SKM-1 treated with dmso at 0.1 percent for 144 hours (cell line): ENCODE results near the gene CHST7.

Experiments used
- DNase-seq: peaks from one replicate; lab custom pipeline; 2025; ENCODE audit not compliant: unreplicated experiment; lab: John Stamatoyannopoulos, UW

CHST7 gene

GRCh38 chrX:46573892-46574773 lies 568 bp downstream of the CHST7 start:
- DNase-seq: peak; percentile 18

DNA sequence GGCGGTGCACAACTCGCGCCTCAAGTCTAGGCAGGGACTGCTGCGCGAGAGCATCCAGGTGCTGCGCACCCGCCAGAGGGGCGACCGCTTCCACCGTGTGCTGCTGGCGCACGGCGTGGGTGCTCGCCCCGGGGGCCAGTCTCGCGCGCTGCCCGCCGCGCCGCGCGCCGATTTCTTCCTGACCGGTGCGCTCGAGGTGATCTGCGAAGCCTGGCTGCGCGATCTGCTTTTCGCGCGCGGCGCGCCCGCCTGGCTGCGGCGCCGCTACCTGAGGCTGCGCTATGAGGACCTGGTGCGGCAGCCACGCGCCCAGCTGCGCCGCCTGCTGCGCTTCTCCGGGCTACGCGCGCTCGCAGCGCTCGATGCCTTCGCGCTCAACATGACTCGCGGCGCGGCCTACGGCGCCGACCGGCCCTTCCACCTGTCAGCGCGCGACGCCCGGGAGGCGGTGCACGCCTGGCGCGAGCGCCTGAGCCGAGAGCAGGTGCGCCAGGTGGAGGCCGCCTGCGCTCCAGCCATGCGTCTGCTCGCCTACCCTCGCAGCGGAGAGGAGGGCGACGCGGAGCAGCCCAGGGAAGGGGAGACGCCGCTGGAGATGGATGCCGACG lies 1.3 kb downstream of the CHST7 start:
- no peak for DNase-seq

DNA sequence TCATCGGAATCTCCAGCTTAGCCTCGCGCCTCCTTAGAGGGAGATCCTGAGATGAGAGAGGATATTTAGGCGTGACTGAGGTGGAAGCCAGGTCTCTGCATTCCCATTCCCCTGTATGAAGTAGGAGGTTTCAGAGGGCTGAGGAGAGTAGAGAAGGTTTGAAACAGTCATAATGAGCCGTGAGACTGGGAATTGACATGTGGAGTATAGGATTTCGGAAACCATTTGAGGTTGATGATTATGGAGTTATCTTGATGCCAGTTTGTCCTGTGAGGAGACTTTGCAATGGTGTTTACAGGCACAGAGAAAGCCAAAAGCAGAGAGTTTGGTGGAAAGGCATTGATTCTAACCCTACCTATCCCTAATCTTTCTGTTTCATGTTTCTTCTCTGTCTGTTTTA lies 2.0 kb downstream of the CHST7 start:
- DNase-seq: no peak

DNA sequence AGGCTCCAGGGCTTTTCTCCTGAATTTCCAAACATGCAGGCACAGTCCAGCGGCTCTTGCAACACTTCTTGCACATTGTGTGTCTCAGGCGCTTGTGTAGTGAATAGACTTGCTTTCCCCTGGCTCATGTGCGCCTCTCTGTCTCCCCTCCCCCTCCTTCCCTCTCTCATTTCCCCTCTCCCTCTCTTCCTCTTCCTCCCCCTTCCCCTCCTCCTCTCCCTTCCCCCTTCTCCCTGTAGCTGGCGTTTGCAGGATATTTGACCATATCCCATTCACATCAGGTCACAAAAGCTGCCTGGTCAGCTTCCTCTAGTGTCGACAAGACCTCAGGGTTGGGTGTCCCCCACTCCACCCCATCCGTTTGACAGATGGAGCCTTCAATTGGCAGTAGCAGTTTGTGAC lies 2.4 kb downstream of the CHST7 start:
- peak; percentile 4 for DNase-seq

DNA sequence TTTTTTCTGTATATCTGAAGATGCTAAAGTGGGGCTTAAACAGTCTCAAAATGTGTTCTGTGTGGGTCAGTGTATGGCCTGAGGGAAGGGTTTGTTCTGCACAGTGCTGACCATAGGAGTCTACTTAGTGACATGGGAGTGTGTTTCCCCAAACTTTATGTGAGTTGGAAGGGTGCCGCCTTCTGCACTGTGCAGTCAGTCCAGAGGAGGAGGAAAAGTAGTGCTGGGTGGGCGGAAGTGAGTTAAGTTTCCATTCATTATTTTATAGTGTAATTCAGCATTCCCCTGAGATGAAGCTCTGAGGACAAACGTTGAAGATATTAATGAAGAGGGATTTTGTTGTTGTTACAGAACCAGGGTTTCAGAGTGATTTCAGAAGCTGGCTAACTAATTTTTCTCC lies 2.9 kb downstream of the CHST7 start:
- DNase-seq: no peak

DNA sequence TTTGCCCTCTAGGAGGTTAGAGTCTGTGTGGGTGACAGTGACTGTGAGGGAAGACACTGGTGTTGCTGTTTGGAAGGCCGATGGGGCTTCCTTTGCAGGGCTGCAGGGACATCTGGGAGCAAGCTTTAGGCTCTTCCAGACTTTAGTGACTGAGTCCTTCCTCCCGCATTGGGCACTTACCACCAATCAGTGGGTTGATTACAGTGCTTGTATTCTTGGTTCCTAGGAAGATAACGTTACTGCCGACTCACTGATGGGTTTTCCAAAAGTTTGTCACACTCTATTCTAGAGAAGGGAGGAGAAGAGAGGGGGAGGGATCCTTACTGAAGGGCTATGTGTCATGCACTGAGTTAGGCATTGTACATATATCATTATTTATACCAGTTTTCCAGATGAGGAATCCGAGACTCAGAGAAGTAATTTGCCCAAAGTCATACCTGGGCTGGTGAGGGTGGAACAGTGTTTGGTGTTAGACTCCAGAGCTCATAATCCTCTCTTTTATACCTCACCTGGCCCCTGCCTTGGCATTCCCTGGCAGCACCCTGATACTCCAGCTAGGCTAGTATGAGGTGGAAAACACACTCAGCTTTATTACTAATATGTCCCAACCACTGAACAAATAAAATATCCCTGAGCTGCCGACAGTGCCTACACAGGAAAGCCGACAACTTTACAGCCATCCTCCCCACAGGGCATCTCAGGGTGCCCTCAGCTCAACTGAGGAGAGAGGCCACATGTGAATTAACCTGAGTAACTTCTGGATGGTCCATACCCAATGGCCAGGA lies 3.8 kb downstream of the CHST7 start:
- DNase-seq: no peak

DNA sequence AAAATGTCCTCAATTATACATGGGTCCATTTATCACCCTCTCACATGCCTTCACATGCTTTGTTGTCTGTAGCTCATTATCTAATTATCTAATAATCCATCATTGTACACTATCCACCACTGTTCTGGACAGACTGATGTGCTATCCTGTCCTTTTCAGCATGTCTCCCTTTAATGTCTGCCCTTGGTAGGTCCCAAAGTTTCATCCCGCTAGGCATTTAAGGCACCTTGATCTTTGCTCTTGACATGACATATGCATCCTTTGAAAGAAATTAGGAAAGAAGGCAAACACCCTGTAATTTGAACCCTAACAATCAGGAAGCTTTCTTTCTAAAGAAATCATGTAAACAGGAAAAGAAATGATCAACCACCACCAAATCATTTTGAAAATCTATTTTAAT lies 5.7 kb downstream of the CHST7 start:
- no peak for DNase-seq

DNA sequence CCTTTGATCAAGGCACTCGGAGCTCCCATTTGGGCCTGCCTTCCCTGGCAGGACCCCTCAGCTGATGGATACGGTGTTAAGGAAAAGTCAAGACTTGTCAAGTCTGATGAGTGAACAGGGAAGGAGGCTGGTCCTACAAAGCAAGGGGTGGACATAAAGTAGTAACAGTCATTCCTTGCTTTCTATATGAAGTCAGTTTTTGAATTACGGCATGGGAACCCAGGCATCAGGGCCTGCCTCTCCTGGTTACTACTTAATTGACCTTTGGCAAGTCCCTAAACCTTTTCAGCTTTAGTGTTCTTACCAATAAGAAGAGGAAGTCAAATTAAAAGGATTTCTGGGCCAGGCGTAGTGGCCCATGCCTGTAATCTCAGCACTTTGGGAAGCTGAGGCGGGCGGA lies 7.0 kb downstream of the CHST7 start:
- no peak for DNase-seq

DNA sequence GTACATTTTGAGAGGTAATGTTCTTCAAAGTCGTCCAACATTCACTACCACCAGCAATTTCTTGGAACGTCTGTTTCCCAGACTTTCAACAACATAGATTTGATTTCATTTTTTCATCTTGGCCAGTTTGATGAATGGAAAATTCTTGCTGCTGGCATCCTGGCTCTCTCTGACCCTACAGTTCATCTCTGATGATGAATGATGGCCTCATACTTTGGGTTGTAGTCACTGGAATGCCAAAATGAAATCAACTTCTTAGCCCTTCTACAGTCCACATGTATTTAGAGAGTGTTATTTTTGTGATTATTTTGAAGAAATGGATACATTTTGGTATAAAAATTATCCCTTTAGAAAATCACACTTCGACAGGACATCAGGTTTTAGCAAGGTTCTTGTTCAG lies 8.8 kb downstream of the CHST7 start:
- no peak for DNase-seq

GRCh38 chrX:46582966-46583365 lies 9.4 kb downstream of the CHST7 start:
- no peak for DNase-seq

DNA sequence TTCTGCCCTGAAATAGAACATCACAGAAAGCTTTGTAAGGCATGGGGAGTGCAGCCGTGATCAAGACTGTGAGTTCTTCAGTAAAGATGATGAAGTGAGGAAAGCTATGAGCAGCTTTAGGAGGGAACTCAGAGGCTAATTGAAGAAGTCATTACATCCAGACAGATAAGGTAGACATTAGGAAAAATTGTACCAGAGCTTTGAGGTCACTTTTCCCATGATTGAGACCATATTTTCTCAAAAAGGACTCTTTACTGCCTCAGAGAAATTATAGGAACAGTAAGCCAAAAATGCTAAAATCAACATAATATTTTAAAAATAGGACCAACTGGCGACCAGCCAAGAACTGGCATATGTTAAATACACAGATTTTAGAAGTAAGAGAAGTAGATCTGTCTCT lies 11.2 kb downstream of the CHST7 start:
- DNase-seq: no peak

DNA sequence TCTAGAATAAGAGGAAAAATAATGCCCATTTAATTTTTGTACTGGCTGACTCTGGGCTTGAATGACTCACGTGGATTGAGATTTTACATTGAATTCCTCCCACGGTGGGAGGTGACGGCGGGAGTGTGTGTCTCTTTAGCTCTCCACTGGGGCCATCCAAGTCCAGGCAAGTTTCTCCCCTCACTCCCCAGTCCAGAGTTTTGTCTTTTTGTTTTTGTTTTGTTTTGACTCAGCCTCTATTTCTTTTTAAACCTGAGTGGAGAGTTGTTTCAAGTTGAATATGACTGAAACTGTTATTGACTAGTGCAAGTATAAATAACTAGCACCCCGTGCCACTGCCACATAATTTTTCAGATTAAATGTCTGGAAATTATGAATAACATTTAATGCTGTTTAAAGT lies 13.6 kb downstream of the CHST7 start:
- DNase-seq: no peak

GRCh38 chrX:46587753-46588171 lies 14.2 kb downstream of the CHST7 start:
- no peak for DNase-seq

DNA sequence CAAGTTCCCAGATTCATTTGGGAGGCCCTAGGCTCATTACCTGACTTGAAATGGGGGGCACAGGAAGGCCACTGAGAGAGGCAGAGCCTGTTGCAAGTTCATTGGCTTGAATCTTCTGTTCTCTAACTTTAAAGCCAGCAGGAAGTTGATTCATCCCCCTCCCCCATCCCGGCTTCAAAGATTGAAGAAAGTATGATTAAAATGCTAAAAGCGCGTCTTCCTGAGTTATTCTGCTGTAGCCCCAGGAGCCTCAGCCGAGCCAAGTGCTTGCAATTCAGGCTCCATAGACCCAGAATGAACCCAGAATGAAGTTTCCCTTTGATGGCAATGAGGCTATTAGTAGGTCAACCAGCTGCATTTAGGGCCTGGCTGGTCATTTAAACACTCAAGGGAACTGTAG lies 14.7 kb downstream of the CHST7 start:
- DNase-seq: no peak

- no peak for DNase-seq
Observed at GRCh38 chrX:46589977-46590723, 16.6 kb downstream of the CHST7 start.

GRCh38 chrX:46595084-46595483 lies 21.5 kb downstream of the CHST7 start:
- DNase-seq: no peak

- no peak for DNase-seq
Observed at GRCh38 chrX:46597208-46597607, 23.6 kb downstream of the CHST7 start.

DNA sequence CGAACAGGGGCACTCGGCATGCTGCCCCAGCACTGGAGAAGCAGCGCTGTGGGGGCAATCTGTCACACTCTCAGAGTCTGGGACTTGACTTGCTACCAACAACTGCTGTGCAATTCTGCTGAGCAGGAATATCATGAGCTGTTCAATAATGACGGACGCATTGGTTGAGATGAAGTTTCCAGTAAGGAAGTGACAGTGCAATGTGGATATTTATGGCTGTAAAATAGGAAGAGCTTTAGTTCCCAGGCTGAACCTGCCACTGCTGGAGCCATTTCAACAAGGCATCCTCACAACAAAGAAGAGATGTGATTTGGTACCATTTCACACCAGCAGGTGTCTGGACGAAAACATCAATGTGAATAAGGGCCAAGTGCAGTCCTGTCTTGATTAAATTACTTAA lies 24.2 kb downstream of the CHST7 start:
- DNase-seq: no peak

DNA sequence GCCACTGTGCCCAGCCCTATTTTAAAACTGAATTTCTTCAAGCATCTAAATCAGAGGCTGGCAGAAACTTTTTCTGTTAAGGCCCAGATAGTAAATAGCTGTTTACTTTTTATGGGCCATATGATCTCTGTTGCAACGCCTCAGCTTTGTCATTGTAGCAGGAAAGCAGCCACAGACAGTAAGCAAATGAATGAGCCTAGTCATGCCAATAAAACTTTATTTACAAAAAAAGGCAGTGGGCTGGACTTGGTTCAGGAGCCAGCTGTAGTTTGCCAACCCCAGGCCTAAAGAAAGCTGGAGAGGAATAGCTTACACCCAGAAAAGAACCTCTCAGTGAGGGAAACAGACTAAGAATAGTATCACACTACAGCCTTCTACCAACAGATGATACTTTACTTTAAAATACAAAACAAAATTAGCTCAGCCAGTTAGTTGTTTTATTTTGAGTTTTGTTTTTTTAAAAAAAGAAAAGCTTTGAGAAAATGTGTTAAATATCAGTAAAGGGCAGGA lies 25.5 kb downstream of the CHST7 start:
- DNase-seq: no peak

DNA sequence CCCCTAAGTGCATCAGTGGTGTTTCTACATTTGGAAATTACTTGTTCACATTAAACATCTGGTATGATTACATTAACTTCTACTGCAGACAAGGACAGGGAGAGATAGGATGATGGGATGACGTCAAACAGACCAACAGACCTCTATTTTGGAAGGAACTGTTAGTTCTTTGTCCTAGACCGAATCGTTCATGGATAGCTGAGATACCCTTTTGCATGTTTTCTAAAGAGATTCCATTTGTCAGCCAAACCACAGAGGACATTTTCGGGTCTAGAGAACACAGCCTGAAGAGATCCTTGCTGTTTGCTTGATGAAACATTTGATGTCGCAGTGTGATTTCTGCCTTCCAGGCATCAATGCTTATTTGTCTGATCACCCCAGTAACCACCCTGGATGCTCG lies 27.7 kb downstream of the CHST7 start:
- no peak for DNase-seq
